Heart left ventricle (tissue), 13 donors: ENCODE measurements around the gene VTI1A.

Source experiments
- CTCF ChIP-seq, 12 donors: fragments of 200-600 bp; sonication (generic) in 4 of 12; IDR thresholded peaks; one replicate each; pipeline versions ENCODE4 v1.5.0 to v1.8.0; 2018 to 2022; ENCODE audit warnings: antibody characterized with exemption in 12 of 12, mild to moderate bottlenecking in 5 of 12
- POLR2A ChIP-seq, 2 donors: fragments of 450-650 bp; IDR thresholded peaks; one replicate each; pipeline ENCODE4 v1.6.1; 2017; ENCODE audit warnings: antibody characterized with exemption in 2 of 2, mild to moderate bottlenecking in 2 of 2, moderate library complexity in 2 of 2
- donor health status: ischemic (EF 13 %, LVEDD 7.1; RV severe dilation, severe dysfunction).
- donor health status: DM: no; HTN: yes; CAD: no.
- donor health status: DM: no; HTN: no; CAD: no.
- donor health status: ischemic (EF 25% LVEDD 6.9; RV normal size, moderate dysfunction).
- donor health status: ischemic (EF 25% LVEDD 5.7; RV mildly dilated, moderate dysfunction).
- donor health status: ischemic (EF 35%, LVEDD 5.7; RV mildly dilated, moderate dysfunction).
- donor health status: nonischemic (EF 11% LVEDD 7.7; RV severe dilation, severe dysfunction).
- donor health status: DM: yes; HTN: yes; CAD: no.
- donor health status: PGD.
- donor health status: ischemic (EF 29% LVEDD 5.4; RV normal size, mild dysfunction).
- donor health status: nonischemic (EF 23%, LVEDD 6.1; RV moderate dilation, normal function).

GRCh38 chr10:112619556-112619955 lies 172.5 kb downstream of the VTI1A start:
- TF ChIP-seq CTCF (IDR thresholded peaks at IDR 0.05): no peak
- no peak for TF ChIP-seq POLR2A (IDR thresholded peaks at IDR 0.05)
